GM12892 (cell line): ENCODE results near the gene MYOM3.
A peak's percentile ranks its signal among the peaks of the same experiment; 100 is the strongest.

Experiments used
- DNase-seq: peaks from one replicate; pipeline ENCODE4 v3.0.0; 2011; ENCODE audit not compliant: insufficient read length
- FAIRE-seq: peaks from 2 replicates; lab custom pipeline; 2011; peaks lifted over from hg19 to GRCh38; lab: Jason Lieb, UNC
- POLR2A ChIP-seq: IDR thresholded peaks from 2 replicates; pipeline ENCODE4 v1.6.1; 2011; ENCODE audit warnings: low read depth, low read length, control low read depth
- POLR2AphosphoS5 ChIP-seq: IDR thresholded peaks from 2 replicates; pipeline ENCODE4 v1.6.1; 2011; ENCODE audit warnings: low read depth, low read length, control low read depth
- TAF1 ChIP-seq: IDR thresholded peaks from 2 replicates; pipeline ENCODE4 v1.6.1; 2011; ENCODE audit warnings: low read depth, mild to moderate bottlenecking, control low read depth, low read length, borderline replicate concordance

Gene MYOM3

GRCh38 chr1:24074817-24075589 is 36.9 kb downstream of the MYOM3 start:
- no peak for FAIRE-seq
- no peak for DNase-seq
- TF ChIP-seq TAF1 = no peak
- TF ChIP-seq POLR2A = no peak
- TF ChIP-seq POLR2AphosphoS5 = no peak

- no peak for DNase-seq
- FAIRE-seq = no peak
- TF ChIP-seq POLR2A (no peak), TAF1 (no peak), POLR2AphosphoS5 (no peak)
Observed at GRCh38 chr1:24074196-24074595, 37.7 kb downstream of the MYOM3 start.

- FAIRE-seq (no peak), DNase-seq (no peak)
- TF ChIP-seq POLR2AphosphoS5 (no peak), TAF1 (no peak), POLR2A (no peak)
Observed at GRCh38 chr1:24071941-24072340, 40.0 kb downstream of the MYOM3 start.

GRCh38 chr1:24070821-24071393 is 41.0 kb downstream of the MYOM3 start:
- TF ChIP-seq POLR2A (no peak), POLR2AphosphoS5 (no peak), TAF1 (no peak)
- DNase-seq (peak; percentile 77), FAIRE-seq (peak; percentile 99)

- FAIRE-seq = no peak
Observed at GRCh38 chr1:24069817-24070216, 42.1 kb downstream of the MYOM3 start.

GRCh38 chr1:24067978-24068377 is 44.0 kb downstream of the MYOM3 start:
- TF ChIP-seq POLR2A (no peak), POLR2AphosphoS5 (no peak), TAF1 (no peak)
- FAIRE-seq = no peak

More at GRCh38 chr1:24069817-24070216, 42.1 kb downstream of the MYOM3 start:
- no peak for DNase-seq
- TF ChIP-seq POLR2AphosphoS5 = no peak
- TF ChIP-seq POLR2A = no peak
- TF ChIP-seq TAF1 = no peak

GRCh38 chr1:24065304-24065703 is 46.6 kb downstream of the MYOM3 start:
- no peak for FAIRE-seq
- DNase-seq = no peak
- TF ChIP-seq TAF1 = no peak
- TF ChIP-seq POLR2A = no peak
- no peak for TF ChIP-seq POLR2AphosphoS5

More at GRCh38 chr1:24067978-24068377, 44.0 kb downstream of the MYOM3 start:
- DNase-seq = no peak

GRCh38 chr1:24062221-24062620 is 49.7 kb downstream of the MYOM3 start:
- FAIRE-seq (no peak), DNase-seq (no peak)
- TF ChIP-seq POLR2AphosphoS5 (no peak), TAF1 (no peak), POLR2A (no peak)

GRCh38 chr1:24060482-24060881 is 51.5 kb downstream of the MYOM3 start:
- FAIRE-seq = no peak
- TF ChIP-seq POLR2AphosphoS5 (no peak), TAF1 (no peak), POLR2A (no peak)
- DNase-seq = no peak

- no peak for FAIRE-seq
- TF ChIP-seq TAF1 (no peak), POLR2AphosphoS5 (no peak), POLR2A (no peak)
- no peak for DNase-seq
Observed at GRCh38 chr1:24058671-24059455, 53.1 kb downstream of the MYOM3 start.

GRCh38 chr1:24057171-24057570 is 54.8 kb downstream of the MYOM3 start:
- FAIRE-seq (no peak), DNase-seq (no peak)
- TF ChIP-seq POLR2AphosphoS5 (no peak), TAF1 (no peak), POLR2A (no peak)

GRCh38 chr1:24055681-24056080 is 56.3 kb downstream of the MYOM3 start:
- no peak for DNase-seq
- TF ChIP-seq POLR2A (no peak), POLR2AphosphoS5 (no peak), TAF1 (no peak)
- no peak for FAIRE-seq

- no peak for DNase-seq
- TF ChIP-seq TAF1 = no peak
- no peak for TF ChIP-seq POLR2A
- TF ChIP-seq POLR2AphosphoS5 = no peak
Observed at GRCh38 chr1:24052220-24052619, 59.7 kb downstream of the MYOM3 start.

More at GRCh38 chr1:24052220-24052619, 59.7 kb downstream of the MYOM3 start:
- FAIRE-seq = no peak
